Fibroblast of skin of back (primary cell): Measurements from ENCODE around the gene TRAIP. TPM values are rescaled to one million over a fixed set of nuclear protein-coding genes. Genes with fewer than 3 reads are reported as not detected.
A peak's percentile ranks its signal among the peaks of the same experiment; 100 is the strongest.
"Not testable (repeated sequence)": the region's sequence is repeated elsewhere in the genome, so short reads cannot be mapped to it uniquely, and the experiment has no call there.

Experiments used
- DNase-seq: peaks from one replicate; pipeline ENCODE4 v3.0.0-alpha.2; 2013
- polyA plus RNA-seq, 2 experiments: library from polyadenylated mRNA; unstranded; fragments of 120-200 nt; gene quantifications; one replicate each; pipeline ENCODE4 v1.2.1, GENCODE V29; 2013; ENCODE audit not compliant: insufficient read length in 2 of 2

The TRAIP gene, protein sequence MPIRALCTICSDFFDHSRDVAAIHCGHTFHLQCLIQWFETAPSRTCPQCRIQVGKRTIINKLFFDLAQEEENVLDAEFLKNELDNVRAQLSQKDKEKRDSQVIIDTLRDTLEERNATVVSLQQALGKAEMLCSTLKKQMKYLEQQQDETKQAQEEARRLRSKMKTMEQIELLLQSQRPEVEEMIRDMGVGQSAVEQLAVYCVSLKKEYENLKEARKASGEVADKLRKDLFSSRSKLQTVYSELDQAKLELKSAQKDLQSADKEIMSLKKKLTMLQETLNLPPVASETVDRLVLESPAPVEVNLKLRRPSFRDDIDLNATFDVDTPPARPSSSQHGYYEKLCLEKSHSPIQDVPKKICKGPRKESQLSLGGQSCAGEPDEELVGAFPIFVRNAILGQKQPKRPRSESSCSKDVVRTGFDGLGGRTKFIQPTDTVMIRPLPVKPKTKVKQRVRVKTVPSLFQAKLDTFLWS
- 11.9 TPM for polyA plus RNA-seq (2013, experiment 1 of 2; ENCODE audit: insufficient read length)
- 1.8 TPM for polyA plus RNA-seq (2013, experiment 2 of 2; ENCODE audit: insufficient read length)

DNA sequence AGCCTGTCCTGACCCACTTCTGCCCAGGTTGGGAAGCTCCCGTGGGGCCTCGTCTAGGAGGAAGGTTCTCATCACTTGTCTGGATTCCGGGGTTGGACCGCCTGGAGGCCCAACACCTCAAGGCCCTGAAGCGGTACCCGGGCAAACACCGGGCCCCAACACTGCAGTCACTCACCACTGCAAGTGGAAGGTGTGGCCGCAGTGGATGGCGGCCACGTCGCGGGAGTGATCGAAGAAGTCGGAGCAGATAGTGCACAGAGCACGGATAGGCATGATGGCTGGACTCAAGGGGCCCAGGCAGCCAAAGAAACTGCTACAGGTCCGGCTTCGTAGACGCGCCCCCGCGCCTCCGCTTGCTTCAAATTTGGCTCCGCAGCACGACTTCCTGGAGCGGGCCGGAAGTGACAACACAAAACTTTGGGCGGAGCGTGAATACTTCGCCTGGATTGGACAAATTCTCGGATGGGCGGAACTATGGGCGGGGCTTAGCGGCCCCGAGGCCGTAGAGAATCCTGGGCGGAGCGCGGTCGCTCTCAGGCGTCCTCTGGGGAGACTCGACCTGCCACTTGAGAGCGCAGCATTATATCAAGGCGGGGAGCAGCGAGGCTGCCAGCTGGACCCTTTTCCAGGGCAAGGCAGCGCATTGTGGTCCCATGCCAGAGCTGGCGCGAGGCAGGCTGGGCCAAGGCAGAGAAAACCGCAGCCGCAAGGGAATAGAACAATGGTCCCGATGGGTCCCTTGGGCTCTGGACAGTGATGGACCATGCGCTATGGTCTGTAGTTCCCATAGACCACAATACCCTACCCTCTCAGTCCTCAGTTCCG, at the start of gene TRAIP:
Gene TRAIP, minus strand, starts transcription at position 384 of the 825 bp plus-strand sequence. Its CDS starts 111 bp downstream, at position 273.
- DNase-seq: peak; percentile 93

DNA sequence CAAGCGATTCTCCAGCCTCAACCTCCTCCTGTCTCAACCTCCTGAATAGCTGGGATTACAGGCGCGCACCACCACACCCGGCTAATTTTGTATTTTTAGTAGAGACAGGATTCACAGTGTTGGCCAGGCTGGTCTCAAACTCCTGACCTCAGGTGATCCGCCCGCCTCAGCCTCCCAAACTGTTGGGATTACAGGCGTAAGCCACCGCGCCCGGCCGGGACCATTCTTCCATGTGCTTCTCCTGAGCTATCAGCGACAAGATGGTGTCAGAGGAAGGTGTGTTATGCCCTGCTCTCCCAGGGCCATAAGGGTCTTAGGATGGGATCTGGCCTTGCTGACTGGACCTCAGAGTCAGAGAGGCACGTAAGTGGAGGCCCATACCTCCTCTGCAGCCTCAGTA, 48.1 kb upstream of the TRAIP start:
- DNase-seq: not testable (repeated sequence)

DNA sequence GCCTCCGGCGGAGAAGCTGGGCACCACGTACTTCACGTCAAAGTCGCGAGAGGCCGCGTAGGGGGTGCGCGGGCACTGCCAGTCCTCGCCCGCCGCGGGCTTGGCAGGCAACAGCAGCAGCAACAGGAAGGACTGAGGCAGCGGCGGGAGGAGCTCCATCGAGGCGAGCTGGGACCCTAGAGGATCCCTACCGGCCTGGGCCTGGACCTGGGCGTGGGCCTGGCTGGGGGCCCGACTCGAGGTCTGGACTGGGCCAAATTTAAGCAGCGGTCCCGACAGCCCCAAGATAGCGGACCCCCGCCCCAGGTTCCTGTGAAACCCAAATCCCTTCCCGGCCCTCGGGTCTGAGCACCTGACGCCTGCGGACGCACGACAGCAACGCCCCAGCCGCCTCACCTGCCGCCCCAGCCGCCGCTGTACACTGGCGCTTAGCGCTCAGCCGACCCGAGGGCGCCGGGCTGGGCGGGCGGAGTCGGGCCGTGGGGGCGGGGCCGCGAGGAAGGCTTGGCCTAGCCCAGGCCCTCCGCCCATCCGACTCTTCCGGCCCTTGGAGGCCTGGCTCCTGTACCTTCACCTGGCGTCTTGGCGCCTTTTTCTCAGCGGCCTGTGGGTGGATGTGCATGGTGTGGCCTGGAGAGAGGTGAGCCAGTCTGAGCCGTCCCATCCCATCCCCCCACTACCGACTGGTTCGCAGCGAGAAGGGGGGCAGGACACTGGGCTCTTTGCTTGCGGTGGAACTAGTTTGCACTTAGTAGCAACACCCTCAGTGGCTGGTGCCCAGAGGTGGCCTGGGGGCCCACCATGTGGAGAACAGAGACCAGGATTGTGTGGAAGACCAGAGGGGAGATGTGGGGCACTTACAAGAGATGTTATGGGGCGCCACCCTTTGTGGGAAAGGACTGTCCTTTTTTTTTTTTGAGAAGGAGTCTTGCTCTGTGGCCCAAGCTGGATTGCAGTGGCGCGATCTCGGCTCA, 47.4 kb upstream of the TRAIP start, which contains the start of gene MST1R:
Gene MST1R, minus strand, starts transcription at position 423 of the 974 bp plus-strand sequence. Its CDS starts 264 bp downstream, at position 159.
- peak; percentile 22 for DNase-seq

- no peak for DNase-seq
These were observed 46.4 kb upstream of the TRAIP start for GRCh38 chr3:49902511-49903345.

DNA sequence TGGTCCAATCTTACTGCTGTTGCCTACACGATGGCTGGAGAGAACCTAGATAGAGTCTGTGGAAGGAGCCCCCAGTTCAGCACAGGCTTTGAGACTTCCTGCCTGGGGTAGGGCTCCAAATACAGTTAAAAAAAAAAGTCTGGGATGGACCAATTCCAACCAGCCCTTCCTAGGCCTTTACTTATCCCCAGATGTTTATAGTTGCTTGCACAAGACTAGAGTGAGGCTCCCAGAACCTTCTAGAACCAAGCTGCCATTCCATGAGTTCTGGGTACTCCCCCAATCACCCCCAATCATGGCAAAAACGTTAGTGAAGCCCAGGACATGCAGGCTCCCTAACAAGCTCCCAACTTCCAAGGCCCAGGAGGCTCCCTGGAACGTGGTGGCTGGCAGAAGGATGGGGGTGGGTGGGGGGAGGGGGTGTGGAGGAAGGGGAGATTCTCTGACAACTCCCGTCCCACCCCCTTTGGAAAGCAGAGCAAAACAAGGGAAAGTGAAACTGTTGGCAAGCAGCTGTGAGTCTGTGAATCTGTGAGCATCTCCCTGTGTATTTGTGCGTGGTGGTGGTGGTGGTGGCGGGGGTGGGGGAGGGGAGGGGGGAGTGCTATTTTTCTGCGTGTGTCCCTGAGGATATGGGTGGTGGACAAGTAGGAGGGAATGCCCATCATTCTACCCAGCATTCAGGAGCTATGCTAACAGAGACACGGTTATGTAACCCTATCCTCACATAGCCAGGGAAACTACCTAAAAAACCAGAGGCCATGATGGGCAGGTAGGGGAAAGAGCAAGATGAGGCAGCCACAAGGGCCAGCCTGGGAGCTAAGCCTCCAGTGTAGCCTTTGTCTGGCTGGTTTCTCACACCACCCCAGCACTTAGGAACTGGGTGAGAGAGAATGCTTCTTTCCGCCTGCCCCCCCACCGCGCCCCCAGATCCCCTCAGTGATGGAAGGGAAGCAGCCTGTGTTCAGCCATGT, 45.3 kb upstream of the TRAIP start:
- no peak for DNase-seq

DNA sequence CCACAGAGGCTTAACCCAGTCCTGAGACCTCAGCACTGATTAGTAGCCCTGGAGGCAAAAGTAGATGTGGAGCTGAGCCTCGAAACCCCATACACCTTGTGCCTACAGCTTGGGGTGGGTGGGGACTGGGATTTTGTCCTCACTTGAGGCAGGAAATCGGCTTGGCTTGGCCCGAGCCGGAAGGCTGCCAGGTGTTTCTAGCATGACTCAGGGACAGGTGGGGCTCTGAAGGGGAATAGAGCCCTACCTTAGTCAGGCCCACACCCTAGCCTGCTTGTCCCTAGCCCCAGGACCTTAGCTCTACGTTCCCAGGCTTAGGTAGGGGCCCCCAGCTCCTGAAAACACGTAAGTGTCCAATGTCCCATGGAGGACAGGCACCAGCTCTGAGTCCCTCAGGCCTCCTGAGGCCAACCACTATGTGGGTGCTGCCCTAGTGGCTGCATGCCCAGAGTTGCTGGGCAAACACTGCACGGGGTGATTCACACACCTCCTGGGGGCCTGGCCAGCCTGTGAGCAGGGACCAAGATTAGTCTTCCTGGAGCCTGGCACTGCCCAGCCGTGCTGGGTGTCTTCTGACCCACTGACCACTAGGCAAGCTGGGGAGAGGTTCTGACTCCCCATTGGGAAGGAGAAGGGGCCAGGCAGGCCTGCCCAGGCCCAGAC, 44.3 kb upstream of the TRAIP start:
- DNase-seq: peak; percentile 23

GRCh38 chr3:49899815-49900214, 43.5 kb upstream of the TRAIP start:
- peak; percentile 7 for DNase-seq

- no peak for DNase-seq
These were observed 42.6 kb upstream of the TRAIP start for GRCh38 chr3:49898991-49899390.

DNA sequence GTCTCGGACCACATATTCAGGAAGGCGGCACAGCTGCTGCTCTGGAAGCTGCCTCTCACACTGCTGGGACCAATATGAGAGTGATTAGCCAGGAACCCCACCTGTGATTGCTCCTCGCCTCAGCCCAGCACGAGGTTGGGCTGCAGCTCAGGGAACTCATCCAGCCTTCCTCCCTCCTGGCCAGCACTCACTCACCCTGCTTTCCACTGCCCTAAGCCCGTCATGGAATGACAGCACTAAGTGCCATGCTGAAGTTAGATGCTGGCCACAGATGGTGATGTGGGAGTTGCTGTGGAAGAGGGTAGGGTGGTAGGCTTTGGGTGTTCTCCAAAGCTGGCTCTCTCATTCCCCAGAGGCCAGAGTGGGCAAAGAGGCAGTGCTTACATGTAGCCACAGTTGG, 40.0 kb upstream of the TRAIP start:
- no peak for DNase-seq

DNA sequence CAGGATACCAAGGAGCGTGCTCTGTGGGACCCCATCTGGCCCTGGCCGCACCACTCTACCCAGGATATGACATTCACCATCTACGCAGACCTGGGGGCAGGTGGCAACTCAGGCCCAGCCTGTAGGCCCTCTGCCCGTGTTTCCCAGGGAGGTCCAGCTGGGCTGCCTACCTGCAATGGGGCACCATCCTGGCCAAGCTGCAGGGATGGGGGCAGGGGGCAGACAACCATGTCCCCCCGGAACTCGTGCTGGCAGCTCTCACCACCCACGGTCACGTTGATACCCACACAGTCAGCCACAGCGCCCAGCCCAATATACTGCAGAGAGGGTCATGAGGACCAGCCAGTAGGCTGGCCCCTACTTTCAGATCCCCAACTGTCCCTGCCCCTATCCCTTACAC, 39.4 kb upstream of the TRAIP start:
- DNase-seq: no peak

DNA sequence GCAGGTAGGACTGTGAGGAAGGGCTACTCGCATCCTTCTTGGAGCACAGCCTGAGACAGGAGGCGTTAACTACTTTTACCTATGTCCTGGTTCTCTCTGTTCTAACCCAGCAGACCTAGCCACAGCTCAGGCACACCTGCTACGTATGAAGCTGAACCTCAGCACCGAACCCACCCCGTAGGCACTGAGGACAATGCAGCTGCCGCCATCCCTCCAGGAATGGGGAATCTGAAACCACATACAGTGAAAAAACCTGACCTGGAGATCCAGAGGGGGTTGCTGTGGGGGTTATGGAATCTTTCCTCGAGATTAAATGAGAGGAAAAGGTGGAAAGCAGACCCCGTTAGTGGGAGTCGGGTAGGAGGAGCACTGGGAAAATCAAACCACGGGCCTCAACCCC, 32.9 kb upstream of the TRAIP start:
- DNase-seq: no peak

DNA sequence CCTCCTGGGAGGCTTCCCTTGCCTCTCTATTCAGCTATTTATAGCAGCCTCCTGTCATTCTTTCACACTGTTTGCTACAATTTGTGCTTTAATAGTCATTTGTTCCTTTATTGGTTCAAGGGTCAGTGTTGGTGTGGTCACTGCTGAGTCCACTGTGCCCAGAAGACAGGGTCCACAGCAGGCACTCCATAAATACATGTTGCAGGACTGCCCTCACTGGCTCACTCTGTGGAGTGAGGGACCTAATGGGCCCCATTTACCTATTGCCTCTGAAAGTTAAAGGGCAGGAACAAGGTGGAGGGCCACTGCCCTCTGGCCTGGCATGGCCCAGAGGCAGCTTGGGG, 30.5 kb upstream of the TRAIP start:
- no peak for DNase-seq

- DNase-seq: no peak
These were observed 27.6 kb upstream of the TRAIP start for GRCh38 chr3:49883998-49884397.

DNA sequence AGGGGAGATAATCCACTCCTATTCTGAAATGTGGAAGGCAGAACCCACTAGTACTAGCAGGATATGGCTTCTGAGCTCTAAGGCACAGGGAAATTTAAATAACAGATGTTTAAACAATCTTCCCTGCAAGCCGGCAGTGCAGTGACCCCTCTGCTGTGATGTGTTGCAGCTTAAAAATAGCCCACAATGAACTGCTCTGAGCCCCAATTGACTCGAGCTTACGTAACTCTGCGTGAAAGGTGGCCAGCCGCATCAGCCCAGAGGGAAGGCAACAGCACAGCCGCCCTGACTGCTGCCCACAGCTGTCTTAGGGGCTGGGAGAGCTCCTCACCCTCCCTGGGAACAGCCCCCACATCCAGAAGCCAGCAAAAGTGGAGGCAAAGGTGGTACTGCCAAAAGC, 25.8 kb upstream of the TRAIP start:
- no peak for DNase-seq

DNA sequence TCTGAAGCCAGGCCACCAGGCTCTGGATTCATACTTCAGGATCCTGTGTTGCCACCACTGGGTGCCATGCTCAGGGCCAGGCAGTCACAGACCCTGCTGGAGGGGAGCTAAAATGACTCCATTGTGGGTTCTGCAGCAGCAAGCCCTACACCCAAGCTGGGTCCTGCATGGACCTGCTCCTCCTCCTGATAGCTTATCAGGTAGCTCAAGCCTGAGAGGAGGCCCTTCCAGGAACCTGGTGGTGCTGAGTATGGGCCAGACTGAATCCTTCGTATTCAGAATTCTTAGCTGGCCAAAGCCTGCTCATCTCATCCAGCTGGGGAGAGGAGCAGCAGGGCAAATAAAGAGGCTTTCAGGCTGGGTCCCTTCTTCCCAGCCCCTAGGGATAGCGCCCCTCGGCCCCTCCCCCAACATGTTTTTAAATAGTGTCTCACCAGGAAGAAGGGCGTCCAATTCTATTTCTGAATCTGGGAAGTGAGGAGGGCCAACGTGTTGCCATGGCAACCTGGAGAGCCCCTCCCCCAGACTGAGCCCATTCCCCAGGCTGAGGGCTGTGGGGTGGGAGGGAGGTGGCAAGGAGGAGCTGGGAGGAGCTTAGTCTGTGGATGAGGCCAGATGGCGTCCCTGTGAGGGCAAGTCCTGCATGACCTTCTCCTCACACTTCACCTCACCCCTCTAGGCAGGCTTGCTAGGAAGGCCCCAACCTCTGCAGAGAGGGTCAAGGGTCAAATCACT, 24.4 kb upstream of the TRAIP start:
- no peak for DNase-seq

GRCh38 chr3:49879721-49880120, 23.4 kb upstream of the TRAIP start:
- no peak for DNase-seq

GRCh38 chr3:49878686-49879085, 22.3 kb upstream of the TRAIP start:
- no peak for DNase-seq

- no peak for DNase-seq
These were observed 21.4 kb upstream of the TRAIP start for GRCh38 chr3:49877716-49878115.

- DNase-seq: no peak
These were observed 20.2 kb upstream of the TRAIP start for GRCh38 chr3:49876567-49876966.
